Fibroblast of the aortic adventitia (primary cell): ENCODE results near the gene TBC1D8B. TPM values are rescaled to one million over a fixed set of nuclear protein-coding genes. Genes with fewer than 3 reads are reported as not detected.
A peak's percentile ranks its signal among the peaks of the same experiment; 100 is the strongest.
"Not testable (repeated sequence)": the region's sequence is repeated elsewhere in the genome, so short reads cannot be mapped to it uniquely, and the experiment has no call there.

Source experiments
- DNase-seq: peaks from one replicate; pipeline ENCODE4 v3.0.0-alpha.2; 2010; ENCODE audit warnings: low read depth
- H3K4me3 ChIP-seq: 2 replicates; pipeline ENCODE4 v1.5.1; 2011; ENCODE audit warnings: low read depth, mild to moderate bottlenecking, control low read depth, low read length, moderate library complexity
- CTCF ChIP-seq: IDR thresholded peaks from 2 replicates; pipeline ENCODE4 v1.5.1; 2011; ENCODE audit warnings: mild to moderate bottlenecking, low read length, control low read depth, inconsistent platforms; ENCODE audit not compliant: insufficient read depth
- total RNA-seq: library from RNA; depleted of rRNA; stranded (reverse); fragments of >200 nt; gene quantifications from 2 replicates; pipeline ENCODE4 v1.2.3, GENCODE V29; 2012; ENCODE audit warnings: low replicate concordance

Gene TBC1D8B
- total RNA-seq, 1 donor, result 17.1 TPM

DNA sequence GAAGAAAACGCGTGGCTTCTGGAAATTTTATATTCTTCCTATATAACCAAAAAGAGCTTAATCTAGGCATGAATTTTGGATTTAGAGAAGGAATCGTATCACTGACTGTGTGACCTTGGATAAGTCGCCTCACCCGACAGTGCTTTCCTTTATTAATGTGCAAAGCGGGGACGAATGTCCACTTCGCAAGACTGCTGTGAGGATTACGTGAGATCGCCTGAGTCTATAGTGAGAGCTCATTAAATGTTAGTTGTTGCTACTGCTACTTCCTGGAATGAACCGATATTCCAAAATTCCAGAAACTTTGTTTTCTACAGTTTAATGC lies 448 bp upstream of the TBC1D8B start:
- no peak for DNase-seq
- TF ChIP-seq CTCF, result no peak
- H3K4me3 ChIP-seq, result peak overlapping the region; percentile 90

- no peak for TF ChIP-seq CTCF
- no peak overlapping the region for H3K4me3 ChIP-seq
- DNase-seq, result no peak
Measured at GRCh38 chrX:106811131-106811910, 8.8 kb downstream of the TBC1D8B start.

DNA sequence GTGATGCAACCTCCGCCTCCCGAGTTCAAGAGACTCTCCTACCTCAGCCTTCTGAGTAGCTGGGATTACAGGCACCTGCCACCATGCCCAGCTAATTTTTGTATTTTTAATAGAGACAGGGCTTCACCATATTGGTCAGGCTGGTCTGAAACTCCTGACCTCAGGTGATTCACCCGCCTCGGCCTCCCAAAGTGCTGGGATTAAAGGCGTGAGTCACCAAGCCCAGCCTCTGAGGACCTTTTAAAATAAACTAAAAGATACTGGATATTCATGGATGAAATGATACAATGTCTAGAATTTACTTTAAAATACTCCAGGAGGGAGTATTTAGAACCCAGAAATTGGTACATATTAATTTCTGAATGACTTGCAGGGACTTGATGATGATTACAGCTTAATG lies 10.5 kb downstream of the TBC1D8B start:
- H3K4me3 ChIP-seq, DNase-seq: not testable (repeated sequence)

DNA sequence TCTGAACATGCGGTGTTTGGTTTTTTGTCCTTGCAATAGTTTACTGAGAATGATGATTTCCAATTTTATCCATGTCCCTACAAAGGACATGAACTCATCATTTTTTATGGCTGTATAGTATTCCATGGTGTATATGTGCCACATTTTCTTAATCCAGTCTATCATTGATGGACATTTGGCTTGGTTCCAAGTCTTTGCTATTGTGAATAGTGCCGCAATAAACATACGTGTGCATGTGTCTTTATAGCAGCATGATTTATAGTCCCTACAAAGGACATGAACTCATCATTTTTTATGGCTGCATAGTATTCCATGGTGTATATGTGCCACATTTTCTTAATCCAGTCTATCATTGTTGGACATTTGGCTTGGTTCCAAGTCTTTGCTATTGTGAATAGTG lies 11.6 kb downstream of the TBC1D8B start:
- H3K4me3 ChIP-seq, DNase-seq: not testable (repeated sequence)

DNA sequence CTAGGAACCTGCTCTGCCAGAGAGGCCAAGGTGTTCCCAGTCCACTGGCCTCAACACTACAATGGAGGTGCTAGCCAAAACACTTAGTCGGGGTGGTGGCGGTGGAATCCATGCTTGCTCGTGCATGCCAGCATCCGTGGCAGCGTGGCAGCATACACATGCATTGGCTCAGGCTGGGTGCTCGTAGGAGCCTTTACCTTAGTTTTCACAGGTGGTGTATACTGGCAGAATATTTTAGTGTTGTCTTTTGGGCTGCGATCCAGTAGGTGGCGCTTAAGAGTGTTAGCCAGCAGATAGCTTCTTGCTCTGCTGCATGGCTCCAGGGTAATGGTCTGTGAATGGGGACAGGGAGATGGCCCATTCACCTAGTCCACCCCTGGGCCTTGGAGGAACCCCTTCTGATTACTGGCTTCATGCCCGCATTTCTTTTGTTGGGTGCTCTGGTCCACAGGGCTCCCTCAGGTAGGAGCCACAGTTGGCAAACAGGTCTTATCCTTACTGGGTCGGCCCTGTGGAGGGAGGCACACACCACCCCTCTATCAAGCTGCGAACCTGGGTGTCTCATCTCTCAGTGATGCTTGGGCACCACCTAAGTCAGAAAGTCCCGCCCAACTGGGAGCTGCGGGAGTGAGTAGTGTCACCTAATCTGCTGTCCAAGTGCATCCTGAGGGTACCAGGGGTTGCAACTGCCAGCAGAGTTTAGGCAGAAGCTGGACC lies 60.7 kb downstream of the TBC1D8B start:
- no peak overlapping the region for H3K4me3 ChIP-seq
- peak; percentile 27 for TF ChIP-seq CTCF
- no peak for DNase-seq

DNA sequence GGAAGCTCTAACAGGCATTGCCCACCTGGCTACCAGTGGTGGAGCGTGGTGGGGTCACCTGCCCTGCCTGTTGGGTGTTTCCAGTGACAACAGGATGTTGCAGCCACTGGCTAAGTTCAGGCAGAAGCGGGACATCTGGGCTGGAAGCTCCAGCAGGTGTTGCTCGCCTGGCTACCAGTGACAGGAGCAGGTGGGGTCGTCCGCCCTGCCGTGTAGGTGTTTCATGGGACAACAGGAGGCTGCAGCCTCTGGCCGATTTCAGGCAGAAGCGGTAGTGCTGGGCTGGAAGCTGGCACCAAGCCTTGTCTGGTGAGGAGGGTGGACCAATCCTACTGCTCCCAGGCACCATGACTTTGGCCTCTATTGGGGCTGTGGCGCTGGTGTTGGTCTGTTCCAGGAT lies 61.2 kb downstream of the TBC1D8B start:
- TF ChIP-seq CTCF, result no peak
- no peak for DNase-seq
- H3K4me3 ChIP-seq, result no peak overlapping the region

DNA sequence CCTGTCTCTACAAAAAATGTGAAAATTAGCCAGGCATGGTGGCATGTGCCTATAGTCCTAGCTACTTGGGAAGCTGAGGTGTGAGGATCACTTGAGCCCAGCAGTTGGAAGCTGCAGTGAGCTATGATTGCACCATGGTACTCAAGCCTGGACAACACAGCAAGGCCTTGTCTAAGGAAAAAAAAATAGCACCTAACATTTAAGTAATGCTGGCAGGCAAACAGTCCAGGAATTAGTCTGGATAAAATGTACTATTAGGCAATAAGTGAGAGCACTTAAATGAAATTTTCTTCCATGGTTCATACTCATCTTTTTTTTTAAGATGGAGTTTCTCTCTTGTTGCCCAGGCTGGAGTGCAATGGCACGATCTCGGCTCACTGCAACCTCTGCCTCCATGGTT lies 70.3 kb downstream of the TBC1D8B start:
- not testable (repeated sequence) for H3K4me3 ChIP-seq, DNase-seq

- peak; percentile 63 for DNase-seq
- no peak overlapping the region for H3K4me3 ChIP-seq
- TF ChIP-seq CTCF, result peak; percentile 72
Measured at GRCh38 chrX:106874075-106874474, 71.6 kb downstream of the TBC1D8B start.
